Astrocyte of the cerebellum (primary cell): Measurements from ENCODE around the gene TIAM2.

Experiments
- DNase-seq: peaks from one replicate; pipeline ENCODE4 v3.0.0-alpha.2; 2011; ENCODE audit warnings: low read depth
- H3K4me3 ChIP-seq: 2 replicates; pipeline ENCODE4 v1.5.1; 2011; ENCODE audit warnings: mild to moderate bottlenecking, low read depth, low read length, moderate library complexity
- CTCF ChIP-seq: IDR thresholded peaks from 2 replicates; pipeline ENCODE4 v1.5.1; 2012; ENCODE audit warnings: low read length, low read depth, moderate library complexity, mild to moderate bottlenecking; ENCODE audit errors: missing control alignments
- in situ Hi-C: cut with HindIII; loops from 2 replicates; pipeline ENCODE4 v1.10.0; 2017; ENCODE audit warnings: low sequenced_read_pairs

The TIAM2 gene

GRCh38 chr6:155259897-155260296 lies 264.8 kb downstream of the TIAM2 start:
- H3K4me3 ChIP-seq, result no peak overlapping the region
- no peak for DNase-seq
- no peak for TF ChIP-seq CTCF
- in situ Hi-C loops, result loop anchor here (25.0 kb wide), 1 partner anchor 323 kb away; no protein-coding TSS in a partner anchor

- in situ Hi-C loops, result loop anchor here (25.0 kb wide), 1 partner anchor 323 kb away; no protein-coding TSS in a partner anchor
- DNase-seq, result no peak
- TF ChIP-seq CTCF, result no peak
Measured at GRCh38 chr6:155260686-155261085, 265.6 kb downstream of the TIAM2 start.

GRCh38 chr6:155261111-155261900 lies 266.2 kb downstream of the TIAM2 start:
- no peak overlapping the region for H3K4me3 ChIP-seq
- in situ Hi-C loops, result loop anchor here (25.0 kb wide), 1 partner anchor 324 kb away; no protein-coding TSS in a partner anchor
- no peak for DNase-seq
- TF ChIP-seq CTCF, result no peak

More at GRCh38 chr6:155260686-155261085, 265.6 kb downstream of the TIAM2 start:
- H3K4me3 ChIP-seq, result no peak overlapping the region

GRCh38 chr6:155262655-155263054 lies 267.5 kb downstream of the TIAM2 start:
- in situ Hi-C loops, result loop anchor here (25.0 kb wide), 1 partner anchor 325 kb away; no protein-coding TSS in a partner anchor
- no peak for DNase-seq
- H3K4me3 ChIP-seq, result no peak overlapping the region
- no peak for TF ChIP-seq CTCF

GRCh38 chr6:155263373-155264063 lies 268.4 kb downstream of the TIAM2 start, which contains the start of gene CLDN20:
TSS of gene CLDN20 (plus strand) at chr6:155264013. CDS start at chr6:155275720, 11,707 bp downstream.
- no peak for TF ChIP-seq CTCF
- H3K4me3 ChIP-seq, result no peak within 1 kb of the TSS
- DNase-seq, result no peak
- in situ Hi-C loops, result loop anchor here (25.0 kb wide), 1 partner anchor 326 kb away; no protein-coding TSS in a partner anchor

- DNase-seq, result no peak
- TF ChIP-seq CTCF, result no peak
- in situ Hi-C loops, result loop anchor here (25.0 kb wide), 1 partner anchor 328 kb away; no protein-coding TSS in a partner anchor
- H3K4me3 ChIP-seq, result no peak overlapping the region
Measured at GRCh38 chr6:155264693-155265320, 269.7 kb downstream of the TIAM2 start.
